NCI-H774 (cell line): ENCODE results near the gene CEP112.
"Not testable (repeated sequence)": the region's sequence is repeated elsewhere in the genome, so short reads cannot be mapped to it uniquely, and the experiment has no call there.

Experiments
- DNase-seq: peaks from one replicate; lab custom pipeline; 2025; lab: John Stamatoyannopoulos, UW

Gene CEP112

DNA sequence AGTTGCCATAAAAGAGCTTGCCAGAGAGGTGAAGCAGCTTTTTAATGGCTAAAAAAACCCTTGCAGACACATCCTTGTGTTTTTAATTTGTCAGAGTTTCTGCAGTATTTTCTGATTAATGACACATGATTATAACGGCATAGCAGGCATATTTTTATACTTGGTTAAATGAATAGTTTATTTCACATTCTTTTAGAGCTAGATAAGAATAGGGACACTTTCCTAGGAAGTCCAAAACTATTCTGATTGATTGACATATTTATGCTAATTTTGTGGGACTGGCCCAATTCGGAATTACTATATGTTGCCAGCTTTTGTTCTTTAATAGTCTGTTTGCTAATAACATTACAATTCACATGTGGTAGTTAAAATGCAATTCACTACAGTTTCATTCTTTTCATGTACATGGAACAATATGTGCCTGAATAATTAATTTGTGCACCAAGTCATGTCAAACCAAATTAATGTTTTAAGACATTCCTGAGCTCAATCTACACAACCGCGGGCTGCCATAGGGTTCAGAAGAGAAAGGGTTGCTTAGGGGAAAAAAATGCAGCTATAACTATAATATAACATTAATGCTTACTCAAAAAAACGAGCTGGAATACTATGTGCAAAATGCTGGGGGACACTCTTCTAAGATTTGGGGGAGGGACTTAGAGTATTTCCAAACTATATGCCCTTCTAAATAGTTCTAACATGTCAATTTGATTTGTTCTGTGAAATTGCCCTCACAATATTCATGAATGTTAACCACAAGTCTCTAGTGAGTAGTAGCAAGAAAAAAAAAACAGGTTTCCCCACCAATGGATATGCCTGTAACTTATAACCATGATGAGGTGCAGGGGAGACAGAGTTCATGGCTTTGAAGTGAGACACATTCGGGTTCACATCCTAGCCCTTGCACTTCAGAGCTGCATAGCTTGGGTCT, 305.4 kb downstream of the CEP112 start:
- DNase-seq = no peak

DNA sequence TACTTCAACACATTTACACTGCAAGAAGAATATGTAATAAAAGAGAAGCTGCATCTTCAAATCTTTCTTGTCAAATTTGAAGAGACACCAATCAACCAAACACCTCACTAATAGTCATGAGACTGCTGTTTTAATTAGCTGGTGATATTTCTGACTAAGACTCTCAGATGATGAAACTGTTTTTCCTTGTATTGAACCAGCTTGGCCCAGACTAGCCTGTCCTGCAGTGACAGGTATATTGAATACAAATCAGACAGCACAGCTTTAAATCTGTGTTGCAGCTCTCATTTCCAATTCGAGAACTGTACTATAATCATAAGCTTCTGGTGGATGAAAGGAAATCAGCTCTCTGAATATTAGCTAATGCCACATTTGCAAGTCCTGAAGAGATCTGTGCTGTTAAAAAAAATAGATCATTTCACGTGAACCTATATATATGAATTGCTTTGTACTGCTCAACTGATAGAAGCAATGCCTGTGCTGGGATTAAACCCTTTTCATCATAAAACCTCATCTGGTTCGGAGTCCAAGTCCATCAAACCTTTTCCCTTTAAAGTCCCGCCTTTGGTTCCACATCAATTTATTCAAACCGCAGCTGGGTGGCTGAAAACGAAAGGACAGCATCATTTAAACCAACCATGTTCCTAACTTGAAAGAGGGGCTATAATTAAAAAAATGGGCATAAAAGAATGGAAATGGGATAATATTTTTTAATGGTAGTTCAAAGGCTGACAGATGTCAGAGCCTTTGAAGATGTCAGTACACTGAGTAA, 306.2 kb downstream of the CEP112 start:
- no peak for DNase-seq

DNA sequence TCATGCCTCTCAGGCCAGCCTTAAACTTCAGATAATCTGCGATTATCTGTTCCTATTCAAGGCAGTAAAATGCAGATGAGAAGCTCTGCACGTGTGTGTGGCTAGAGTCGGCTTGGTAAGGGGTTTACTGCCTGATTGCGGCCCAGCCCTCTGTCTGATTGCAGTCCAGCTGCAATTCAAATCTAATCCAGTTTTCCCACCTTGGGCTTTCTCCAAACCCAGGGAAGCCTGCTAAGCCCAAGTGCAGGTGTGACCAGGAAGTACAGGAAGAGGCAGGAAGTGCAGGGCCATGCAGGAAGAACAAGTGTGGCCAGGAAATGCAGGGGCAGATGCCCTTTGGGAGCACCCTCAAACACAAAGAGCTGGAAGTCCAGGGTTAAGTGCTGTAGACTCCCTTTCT, 314.9 kb downstream of the CEP112 start:
- DNase-seq = no peak

DNA sequence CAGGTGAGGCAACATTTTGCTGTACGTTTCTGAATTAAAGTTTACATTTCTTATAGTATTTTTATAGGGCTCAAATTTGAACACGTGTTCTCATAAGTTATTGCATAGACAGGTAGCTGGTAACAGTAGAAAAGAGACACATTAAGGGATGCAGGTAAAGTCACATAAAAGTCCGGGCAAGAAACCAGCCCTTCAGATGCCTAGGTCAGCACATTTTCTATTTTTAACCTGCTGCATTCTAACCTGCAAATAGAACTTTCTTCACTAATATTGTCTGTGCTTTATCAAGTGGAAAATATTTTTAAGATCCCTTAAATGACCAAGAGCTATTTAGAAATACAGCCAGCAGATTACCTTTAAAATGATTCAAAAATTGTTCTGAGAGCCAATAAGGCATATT, 323.1 kb downstream of the CEP112 start:
- no peak for DNase-seq

DNA sequence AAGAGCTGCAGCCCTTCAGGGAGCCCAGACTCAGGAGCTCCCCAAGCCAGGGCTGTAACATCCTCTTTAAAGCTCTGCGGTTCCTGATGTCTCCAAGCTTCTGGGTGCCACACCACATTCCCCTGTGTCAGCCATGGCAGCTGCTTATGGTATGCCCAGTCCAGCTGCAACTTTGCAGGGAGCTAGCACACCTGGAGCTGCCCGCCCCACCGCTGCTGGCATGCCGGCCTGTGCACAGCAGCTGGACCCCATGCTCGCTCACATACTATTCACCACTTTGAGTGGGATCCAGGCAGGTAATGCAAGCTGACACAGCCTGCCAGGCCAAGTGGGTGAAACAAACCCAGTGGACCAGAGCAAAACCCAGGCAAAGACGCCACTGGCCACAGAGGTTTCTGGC, 324.9 kb downstream of the CEP112 start:
- no peak for DNase-seq

DNA sequence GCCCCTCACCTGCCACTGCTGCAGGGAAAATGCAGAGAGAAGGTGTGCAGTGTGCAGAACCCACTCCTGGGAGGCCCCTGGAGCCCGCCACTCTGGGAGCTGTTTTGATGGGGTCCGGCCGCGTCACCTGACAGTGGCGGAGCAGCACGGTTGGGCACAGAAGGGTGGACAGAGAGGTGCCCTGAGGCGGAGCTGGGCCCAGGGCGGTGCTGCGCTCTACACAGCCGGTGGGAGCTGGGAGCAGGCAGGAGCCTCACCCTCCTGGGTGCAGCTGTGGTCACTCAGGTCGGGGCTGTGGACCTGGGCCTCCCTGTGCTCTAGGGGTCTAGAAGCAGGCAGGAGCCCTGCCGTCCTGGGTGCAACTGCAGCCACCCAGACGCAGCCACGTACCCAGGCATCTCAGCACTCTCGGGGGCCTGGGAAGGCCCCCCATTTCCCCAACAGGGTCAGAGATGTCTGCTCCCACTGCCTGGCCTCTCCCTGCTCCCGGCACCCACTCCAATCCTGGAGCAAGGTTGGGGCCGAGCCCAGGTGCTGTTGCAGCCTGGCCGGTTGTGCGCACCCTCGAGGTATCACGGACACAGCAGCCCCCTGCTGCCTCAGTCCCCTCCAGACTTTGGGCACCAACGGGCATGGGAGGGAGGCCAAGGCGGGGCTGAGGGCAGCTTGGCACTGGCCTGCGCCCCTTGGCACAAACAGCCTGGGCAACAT, 326.1 kb downstream of the CEP112 start:
- no peak for DNase-seq

DNA sequence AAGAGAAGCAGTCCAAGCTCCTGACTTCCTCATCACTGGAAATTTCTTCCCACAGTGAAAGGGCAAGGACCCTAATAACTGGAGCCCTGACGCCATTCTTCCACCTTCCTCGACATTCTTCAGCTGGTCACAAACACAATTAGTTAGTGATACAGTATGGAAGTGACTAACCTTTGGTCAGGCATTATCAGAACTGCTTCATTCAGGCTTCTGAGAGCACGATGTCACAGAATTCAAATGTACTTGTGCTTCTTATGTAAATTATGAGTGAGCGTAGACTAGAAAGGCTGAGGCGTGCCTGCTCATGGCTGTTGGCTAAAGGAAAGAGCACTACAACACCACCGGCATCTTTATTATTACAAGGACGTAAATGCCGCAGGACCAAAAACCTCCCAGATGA, 327.5 kb downstream of the CEP112 start:
- no peak for DNase-seq

DNA sequence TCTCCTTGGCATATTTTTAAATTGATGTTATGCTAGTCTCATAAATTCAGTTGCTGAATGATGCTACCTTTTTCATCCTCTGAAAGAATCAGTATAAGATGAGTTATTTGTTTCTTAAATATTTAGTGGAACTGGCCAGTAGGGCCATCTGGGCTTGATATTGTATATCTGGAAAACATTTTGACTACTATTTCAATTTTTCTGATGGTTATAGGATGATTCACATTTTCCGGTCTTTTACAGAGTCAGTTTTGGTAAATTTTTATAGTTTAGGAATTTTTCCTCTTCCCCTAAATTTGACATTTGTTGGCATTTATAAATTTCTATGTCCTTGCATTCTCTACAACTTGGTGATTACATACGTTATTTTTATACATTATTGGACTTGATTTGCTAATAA, 334.2 kb downstream of the CEP112 start:
- no peak for DNase-seq

DNA sequence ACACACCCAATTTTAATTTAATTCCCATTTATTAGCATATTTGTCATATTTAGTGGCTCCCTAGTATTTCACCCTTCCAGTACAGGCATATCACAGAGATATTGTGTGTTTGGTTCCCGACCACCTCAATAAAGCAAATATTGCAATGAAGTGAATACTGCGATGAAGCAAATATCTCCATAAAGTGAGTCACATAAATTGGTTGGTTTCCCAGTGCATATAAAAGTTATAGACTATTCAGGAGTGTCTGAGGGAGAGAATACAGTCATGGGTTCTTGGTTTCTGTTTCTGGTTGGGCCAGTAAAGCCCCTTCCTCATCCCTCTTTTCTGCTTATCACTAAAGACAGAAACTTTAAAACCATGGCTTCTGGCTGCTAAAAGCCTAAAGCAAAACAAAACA, 335.1 kb downstream of the CEP112 start:
- DNase-seq = no peak

DNA sequence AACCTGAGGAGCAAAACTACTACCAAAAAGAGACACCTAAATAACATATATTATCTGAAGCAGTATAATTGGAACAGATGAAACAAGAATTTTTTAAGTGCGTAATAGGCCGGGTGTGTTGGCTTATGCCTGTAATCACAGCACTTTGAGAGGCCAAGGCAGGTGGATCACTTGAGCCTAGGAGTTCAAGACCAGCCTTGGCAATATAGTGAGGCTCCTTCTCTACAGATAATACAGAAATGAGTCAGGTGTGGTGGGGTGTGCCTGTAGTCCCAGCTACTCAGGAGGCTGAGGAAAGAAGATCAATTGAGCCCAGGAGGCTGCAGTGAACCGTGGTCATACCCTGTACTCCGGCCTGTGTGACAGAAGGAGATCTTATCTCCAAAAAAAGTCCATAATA, 336.3 kb downstream of the CEP112 start:
- DNase-seq = no peak

DNA sequence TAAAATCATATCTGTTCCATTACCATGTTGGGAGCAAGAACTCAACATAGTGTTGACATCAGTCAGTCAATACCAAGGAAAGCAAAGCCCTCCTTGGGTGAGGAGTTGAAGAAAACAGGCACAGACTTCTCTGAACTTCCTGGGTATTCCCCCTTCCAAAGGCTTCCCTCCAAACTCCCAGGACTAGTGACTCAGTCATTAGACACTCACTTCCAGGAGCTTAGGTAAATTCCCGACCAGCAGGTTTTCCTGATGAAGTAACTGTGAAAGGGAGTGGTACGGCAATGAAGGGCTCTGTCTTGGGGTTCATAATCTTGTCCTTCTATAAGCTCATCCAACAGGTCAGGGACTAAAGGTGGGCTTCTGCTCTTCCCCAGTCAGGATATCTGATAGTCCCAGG, 336.7 kb downstream of the CEP112 start:
- no peak for DNase-seq

DNA sequence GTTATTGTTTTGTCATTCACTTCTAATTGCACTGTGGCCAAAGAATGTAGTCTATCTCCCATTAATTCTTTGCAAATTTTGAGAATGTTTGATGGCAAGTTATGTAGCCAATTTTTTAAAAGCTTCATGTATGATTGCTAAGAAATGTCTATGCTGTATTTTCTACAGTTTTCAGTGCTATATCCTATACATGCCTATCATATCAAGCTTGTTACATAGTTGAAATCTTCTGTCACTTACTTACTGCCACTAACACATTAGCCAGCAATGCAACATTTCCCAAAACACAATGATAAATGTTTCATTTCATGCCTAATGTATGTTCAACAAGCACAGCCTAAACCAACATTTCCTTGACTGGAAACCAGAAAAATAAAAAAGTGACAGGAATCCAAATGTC, 338.1 kb downstream of the CEP112 start:
- no peak for DNase-seq

DNA sequence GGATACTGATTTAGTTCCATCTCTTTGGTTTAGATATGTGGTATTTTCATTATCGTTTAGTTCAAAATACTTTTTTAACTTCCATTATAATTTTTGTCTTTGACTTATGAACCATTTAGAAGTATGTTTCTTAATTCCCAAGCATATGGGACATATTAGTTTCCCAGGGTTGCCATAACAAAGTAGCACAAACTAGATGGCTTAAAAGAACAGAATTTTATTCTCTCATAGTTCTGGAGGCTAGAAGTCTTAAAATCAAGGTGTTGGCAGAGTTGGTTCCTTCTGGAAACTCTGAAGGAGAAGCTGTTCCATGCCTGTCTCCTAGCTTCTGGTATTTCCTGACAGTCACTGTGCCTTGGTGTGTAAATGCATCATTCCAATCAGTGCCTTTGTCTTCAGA, 339.0 kb downstream of the CEP112 start:
- no peak for DNase-seq

DNA sequence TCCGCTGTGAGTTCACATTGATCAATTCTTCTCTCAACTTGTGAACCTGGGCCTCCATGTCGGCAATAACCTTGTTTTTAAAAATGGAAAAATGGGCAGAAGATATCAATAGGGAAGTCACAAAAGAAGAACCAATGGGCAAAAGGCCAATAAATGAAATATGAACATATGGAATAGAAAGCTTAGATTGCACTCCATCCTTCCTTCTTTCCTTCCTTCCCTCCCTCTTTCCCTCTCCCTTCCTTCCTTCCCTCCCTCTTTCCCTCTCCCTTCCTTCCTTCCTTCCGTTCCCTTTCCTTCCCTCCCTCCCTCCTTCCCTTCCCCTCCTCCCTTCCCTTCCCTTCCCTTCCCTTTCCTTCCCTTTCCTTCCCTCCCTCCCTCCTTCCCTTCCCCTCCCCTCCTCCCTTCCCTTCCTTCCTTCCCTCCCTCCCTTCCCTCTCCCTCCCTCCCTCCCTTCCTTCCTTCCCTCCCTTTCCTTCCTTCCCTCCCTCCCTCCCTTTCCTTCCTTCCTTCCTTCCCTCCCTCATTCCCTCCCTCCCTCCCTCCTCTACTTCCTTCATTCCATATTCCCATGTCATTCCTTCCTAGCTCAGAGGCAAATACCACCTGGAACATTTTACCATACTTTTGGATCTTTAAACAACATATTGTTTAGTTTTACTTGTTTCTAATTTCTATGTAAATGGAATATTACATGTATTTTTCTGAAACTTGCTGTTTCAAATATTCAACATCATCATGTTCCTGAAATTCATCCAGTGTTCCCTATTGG, 339.8 kb downstream of the CEP112 start:
- DNase-seq = no peak

DNA sequence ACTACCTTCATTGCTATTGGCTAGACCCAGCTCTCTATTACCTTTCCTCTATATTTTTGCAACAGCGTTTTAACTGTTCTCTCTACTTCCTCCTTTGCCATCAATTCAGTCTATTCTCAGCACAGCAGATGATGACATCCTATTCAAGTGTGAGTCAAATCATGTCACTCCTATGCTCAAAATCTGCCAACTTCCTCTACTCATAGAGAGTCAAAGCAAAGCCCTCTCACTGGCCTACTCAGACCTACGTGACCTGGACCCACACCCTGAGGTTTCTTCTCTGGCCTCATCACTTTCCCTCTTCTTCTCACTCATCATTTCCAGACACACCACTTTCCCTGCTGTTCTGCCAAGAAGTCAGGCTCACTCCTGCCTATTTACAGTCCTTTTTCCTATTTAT, 341.4 kb downstream of the CEP112 start:
- DNase-seq = no peak

DNA sequence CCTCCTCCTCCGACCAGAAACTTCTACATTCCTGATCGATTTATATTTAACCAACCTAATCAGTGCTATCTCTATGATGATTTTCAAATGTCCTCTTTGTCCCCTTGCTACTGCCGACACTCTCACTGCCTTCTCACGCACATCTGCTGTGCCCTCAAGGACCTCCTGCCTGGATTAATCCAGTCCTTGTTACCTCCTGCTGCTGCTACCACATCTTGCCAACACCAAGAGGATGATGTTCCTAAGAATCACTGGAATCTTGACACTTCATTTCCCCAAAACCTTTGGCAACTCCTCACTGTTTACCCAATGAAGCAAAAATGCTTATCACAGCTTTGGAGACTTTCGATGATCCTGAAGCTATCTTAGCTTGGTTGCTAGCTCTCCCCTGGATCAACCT, 343.2 kb downstream of the CEP112 start:
- DNase-seq = no peak

DNA sequence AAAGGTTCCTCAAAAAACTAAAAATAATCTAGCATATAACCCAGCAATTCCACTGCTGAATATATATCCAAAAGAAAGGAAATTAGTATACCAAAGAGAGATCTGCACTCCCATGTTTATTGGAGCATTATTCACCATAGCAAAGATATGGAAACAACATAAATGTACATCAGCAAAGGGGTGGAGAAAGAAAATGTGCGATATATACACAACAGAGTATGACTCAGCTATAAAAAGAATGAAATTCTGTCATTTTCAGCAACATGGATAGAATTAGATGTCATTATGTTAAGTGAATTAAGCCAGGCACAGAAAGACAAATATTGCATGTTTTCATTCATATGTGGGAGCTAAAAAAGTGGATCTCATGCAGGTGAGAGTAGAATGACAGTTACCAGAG, 350.8 kb downstream of the CEP112 start:
- DNase-seq = no peak

DNA sequence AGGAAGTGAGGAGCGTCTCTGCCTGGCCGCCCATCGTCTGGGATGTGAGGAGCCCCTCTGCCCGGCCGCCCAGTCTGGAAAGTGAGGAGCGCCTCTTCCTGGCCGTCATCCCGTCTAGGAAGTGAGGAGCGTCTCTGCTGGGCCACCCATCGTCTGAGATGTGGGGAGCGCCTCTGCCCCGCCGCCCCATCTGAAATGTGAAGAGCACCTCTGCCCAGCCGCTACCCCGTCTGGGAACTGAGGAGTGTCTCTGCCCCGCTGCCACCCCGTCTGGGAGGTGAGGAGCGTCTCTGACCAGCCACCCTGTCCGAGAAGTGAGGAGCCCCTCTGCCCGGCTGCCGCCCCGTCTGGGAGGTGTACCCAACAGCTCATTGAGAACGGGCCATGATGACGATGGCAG, 354.7 kb downstream of the CEP112 start:
- DNase-seq = not testable (repeated sequence)

DNA sequence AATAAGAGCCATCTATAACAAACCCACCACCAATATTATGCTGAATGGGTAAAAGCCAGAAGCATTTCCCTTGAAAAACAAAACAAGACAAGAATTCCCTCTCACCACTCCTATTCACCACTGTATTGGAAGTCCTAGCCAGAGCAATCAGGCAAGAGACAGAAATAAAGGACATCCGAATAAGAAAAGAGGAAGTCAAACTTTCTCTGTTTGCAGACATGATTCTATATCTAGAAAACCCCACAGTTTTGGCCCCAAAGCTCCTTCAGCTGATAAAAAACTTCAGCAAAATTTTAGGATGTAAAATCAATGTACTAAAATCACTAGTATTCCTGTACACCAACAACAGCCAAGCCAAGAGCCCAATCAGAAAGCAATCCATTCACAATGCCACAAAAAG, 358.7 kb downstream of the CEP112 start:
- no peak for DNase-seq

DNA sequence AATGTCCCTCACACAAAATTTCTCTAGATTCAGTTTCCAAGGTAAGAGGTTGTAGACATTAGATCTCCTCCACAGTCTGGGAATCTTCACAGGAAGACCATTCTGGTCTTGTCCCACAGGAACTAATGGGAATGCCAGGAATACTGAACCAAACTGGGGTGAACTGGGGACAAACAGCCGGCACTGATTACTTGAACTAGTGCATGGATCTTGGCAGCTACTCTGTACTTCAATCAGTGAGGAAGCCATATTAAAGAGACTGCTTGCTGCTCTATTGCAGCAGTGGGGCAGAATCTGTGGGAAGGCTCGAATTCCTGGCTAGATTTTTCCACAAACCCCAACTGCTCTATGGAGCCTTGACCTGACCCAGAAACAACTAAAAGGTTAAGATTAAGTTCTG, 361.6 kb downstream of the CEP112 start:
- DNase-seq = no peak

DNA sequence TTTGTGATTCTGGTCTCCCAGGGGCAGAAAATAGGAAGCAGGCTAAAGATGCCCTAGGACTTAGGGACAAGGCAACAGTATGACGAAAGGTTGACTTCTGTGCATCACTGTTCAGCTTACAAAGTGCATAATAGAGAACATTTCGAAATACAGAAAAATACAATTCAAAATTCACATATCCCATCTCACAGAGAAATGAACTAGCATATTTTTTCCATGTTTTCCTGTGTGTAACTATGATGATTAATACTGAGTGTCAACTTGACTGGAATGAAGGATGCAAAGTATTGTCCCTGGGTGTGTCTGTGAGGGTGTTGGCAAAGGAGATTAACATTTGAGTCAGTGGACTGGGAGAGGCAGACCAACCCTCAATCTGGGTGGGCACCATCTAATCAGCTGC, 365.4 kb downstream of the CEP112 start:
- DNase-seq = not testable (repeated sequence)

DNA sequence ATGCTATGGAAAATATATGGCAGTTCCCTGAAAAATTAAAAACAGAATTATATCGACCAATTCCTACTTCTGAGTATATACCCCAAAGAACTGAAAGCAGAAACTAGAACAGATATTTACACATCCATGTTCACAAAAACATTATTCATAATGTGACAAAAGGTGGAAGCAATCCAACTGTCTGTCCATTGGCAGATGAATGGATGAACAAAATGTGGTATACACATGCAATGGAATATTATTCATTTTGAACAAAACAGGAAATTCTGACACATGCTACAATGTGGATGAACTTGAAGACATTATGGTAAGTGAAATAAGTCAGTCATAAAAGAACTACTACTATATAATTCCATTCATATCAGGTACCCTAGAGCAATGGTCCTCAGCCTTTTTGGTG, 367.0 kb downstream of the CEP112 start:
- no peak for DNase-seq
